ENCODE results near the gene GRK1.

DNA sequence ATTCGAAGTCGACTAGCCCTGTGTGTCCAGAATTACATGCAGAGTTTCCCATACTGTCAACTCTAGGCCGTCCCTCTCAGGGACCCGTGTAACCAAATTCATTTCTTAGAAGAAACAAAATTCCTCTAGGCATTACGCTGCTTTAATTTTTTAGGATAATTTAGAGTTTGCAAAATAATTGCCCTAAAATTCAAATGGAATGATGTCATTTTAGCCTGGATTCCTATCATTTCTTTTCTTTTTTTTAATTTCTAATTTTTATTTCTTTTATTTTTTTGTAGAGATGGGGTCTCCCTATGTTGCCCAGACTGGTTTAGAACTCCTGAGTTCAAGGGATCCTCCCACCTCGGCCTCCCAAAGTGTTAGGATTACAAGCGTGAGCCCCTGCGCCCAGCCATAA, 7.7 kb upstream of the GRK1 start:
- TF ChIP-seq, protein P1, sequence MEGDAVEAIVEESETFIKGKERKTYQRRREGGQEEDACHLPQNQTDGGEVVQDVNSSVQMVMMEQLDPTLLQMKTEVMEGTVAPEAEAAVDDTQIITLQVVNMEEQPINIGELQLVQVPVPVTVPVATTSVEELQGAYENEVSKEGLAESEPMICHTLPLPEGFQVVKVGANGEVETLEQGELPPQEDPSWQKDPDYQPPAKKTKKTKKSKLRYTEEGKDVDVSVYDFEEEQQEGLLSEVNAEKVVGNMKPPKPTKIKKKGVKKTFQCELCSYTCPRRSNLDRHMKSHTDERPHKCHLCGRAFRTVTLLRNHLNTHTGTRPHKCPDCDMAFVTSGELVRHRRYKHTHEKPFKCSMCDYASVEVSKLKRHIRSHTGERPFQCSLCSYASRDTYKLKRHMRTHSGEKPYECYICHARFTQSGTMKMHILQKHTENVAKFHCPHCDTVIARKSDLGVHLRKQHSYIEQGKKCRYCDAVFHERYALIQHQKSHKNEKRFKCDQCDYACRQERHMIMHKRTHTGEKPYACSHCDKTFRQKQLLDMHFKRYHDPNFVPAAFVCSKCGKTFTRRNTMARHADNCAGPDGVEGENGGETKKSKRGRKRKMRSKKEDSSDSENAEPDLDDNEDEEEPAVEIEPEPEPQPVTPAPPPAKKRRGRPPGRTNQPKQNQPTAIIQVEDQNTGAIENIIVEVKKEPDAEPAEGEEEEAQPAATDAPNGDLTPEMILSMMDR (conservative IDR thresholded peaks at IDR 0.05) = no peak
- no peak for TF ChIP-seq EZH2 (IDR thresholded peaks at IDR 0.05; ENCODE audit: low read depth)
